NCI-H2081 (cell line): ENCODE data around the gene CH25H.

Source experiments
- DNase-seq, 2 experiments: peaks; one replicate each; lab custom pipeline; 2025; lab: John Stamatoyannopoulos, UW

The CH25H gene

DNA sequence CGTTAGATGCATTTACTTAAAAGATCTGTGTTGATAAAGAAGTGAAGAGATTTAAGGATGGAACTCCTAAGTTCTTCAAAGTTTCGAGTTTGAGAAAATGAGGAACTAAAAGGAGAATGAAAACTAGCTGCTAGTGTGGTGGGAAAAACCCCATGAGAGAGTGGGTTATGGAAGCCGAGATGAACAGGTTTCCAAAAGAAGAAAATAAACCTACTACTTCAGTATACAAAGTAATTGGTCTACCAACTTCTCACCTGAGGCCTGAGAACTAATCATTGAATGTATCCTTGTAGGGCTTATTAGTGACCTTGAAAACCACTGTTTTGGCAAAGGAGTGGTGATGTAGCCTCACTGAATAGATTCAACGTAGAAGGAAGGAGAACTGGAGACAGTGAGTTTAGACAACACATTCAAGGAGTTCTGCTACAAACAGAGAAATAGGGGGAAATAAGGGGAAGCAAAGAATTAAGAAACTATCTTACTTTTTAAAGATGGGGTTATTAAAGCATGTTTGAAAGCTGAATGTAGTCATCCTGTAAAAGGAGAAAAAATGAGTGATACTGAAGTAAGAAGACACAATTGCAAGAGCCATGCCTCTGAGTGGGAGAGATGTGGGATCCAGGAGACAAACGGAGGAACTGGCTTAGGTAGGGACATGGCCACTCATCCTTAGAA is 50.8 kb downstream of the CH25H start:
- DNase-seq, result no peak
